Endothelial cell of hepatic sinusoid (primary cell): ENCODE data around the gene BSPH1.
"Not testable (repeated sequence)": the region's sequence is repeated elsewhere in the genome, so short reads cannot be mapped to it uniquely, and the experiment has no call there.

Source experiments
- in situ Hi-C: cut with HindIII; loops from 2 replicates; pipeline ENCODE4 v1.10.0; 2017; ENCODE audit warnings: low sequenced_read_pairs

Gene BSPH1

GRCh38 chr19:47928581-47928980 is 63.4 kb downstream of the BSPH1 start:
- in situ Hi-C loops = not testable (repeated sequence)

GRCh38 chr19:47920107-47920506 is 71.9 kb downstream of the BSPH1 start:
- in situ Hi-C loops = not testable (repeated sequence)
